Mesenchymal stem cell (in vitro differentiated cells and primary cell): Measurements from ENCODE around the gene DGKD.

Experiments used
- DNase-seq: peaks from one replicate; pipeline ENCODE4 v3.0.0-alpha.2; 2013
- H2AFZ ChIP-seq: one replicate; pipeline ENCODE4 v1.6.1; 2013; ENCODE audit warnings: low read depth, mild to moderate bottlenecking, control low read depth, inconsistent platforms, low read length, moderate library complexity
- H2AK5ac ChIP-seq: 2 replicates; pipeline ENCODE4 v1.6.1; 2013; ENCODE audit warnings: low read length, moderate library complexity, mild to moderate bottlenecking, inconsistent platforms; ENCODE audit not compliant: severe bottlenecking
- H2BK120ac ChIP-seq: one replicate; pipeline ENCODE4 v1.6.1; 2013; ENCODE audit warnings: low read depth, mild to moderate bottlenecking, inconsistent platforms, low read length, moderate library complexity
- H2BK12ac ChIP-seq, 2 experiments: one replicate each; pipeline ENCODE4 v1.6.1; 2013; ENCODE audit warnings: inconsistent platforms in 2 of 2, low read length in 2 of 2, mild to moderate bottlenecking in 2 of 2, moderate library complexity in 2 of 2, control low read depth in 1 of 2
- H2BK15ac ChIP-seq: one replicate; pipeline ENCODE4 v1.6.1; 2013; ENCODE audit warnings: mild to moderate bottlenecking, low read depth, inconsistent platforms; ENCODE audit not compliant: poor library complexity, severe bottlenecking
- H2BK5ac ChIP-seq: 2 replicates; pipeline ENCODE4 v1.6.1; 2013; ENCODE audit warnings: low read depth, mild to moderate bottlenecking, low read length, control low read depth, inconsistent platforms; ENCODE audit not compliant: poor library complexity, severe bottlenecking
- H3K14ac ChIP-seq, 2 experiments: one replicate each; pipeline ENCODE4 v1.6.1; 2013; ENCODE audit warnings: inconsistent platforms in 2 of 2, low read length in 2 of 2, control low read depth in 1 of 2, mild to moderate bottlenecking in 1 of 2, moderate library complexity in 1 of 2
- H3K18ac ChIP-seq, 2 experiments: one replicate each; pipeline ENCODE4 v1.6.1; 2013; ENCODE audit warnings: inconsistent platforms in 2 of 2, low read length in 2 of 2, control low read depth in 1 of 2, low read depth in 1 of 2, mild to moderate bottlenecking in 1 of 2
- H3K23ac ChIP-seq, 2 experiments: one replicate each; pipeline ENCODE4 v1.6.1; 2013; ENCODE audit warnings: inconsistent platforms in 2 of 2, low read length in 2 of 2, mild to moderate bottlenecking in 2 of 2, moderate library complexity in 2 of 2, control low read depth in 1 of 2
- H3K27ac ChIP-seq: 2 replicates; pipeline ENCODE4 v1.5.1; 2013; ENCODE audit warnings: mild to moderate bottlenecking, moderate library complexity, low read length, control low read depth, inconsistent platforms; ENCODE audit not compliant: poor library complexity, severe bottlenecking
- H3K27me3 ChIP-seq, 2 experiments: 2 replicates each; pipeline versions ENCODE4 v1.6.1 to v1.7.0; 2013; ENCODE audit warnings: low read length in 2 of 2, mild to moderate bottlenecking in 2 of 2, moderate library complexity in 2 of 2, control low read depth in 1 of 2, inconsistent platforms in 1 of 2; ENCODE audit not compliant: control insufficient read depth in 1 of 2, insufficient read depth in 1 of 2
- H3K36me3 ChIP-seq, 2 experiments: 2 replicates each; pipeline versions ENCODE4 v1.6.1 to v1.7.0; 2013; ENCODE audit warnings: low read length in 2 of 2, control low read depth in 1 of 2, inconsistent platforms in 1 of 2, low read depth in 1 of 2, mild to moderate bottlenecking in 1 of 2; ENCODE audit not compliant: insufficient read depth in 2 of 2, control insufficient read depth in 1 of 2
- H3K4ac ChIP-seq, 2 experiments: one replicate each; pipeline ENCODE4 v1.6.1; 2013; ENCODE audit warnings: inconsistent platforms in 2 of 2, low read length in 2 of 2, mild to moderate bottlenecking in 2 of 2, moderate library complexity in 2 of 2, control low read depth in 1 of 2, low read depth in 1 of 2
- H3K4me1 ChIP-seq: 2 replicates; pipeline ENCODE4 v1.6.1; 2013; ENCODE audit warnings: low read depth, low read length, control low read depth; ENCODE audit not compliant: control insufficient read depth, insufficient read depth
- H3K4me2 ChIP-seq: 2 replicates; pipeline ENCODE4 v1.6.1; 2013; ENCODE audit warnings: low read length, mild to moderate bottlenecking, inconsistent platforms; ENCODE audit not compliant: poor library complexity, severe bottlenecking
- H3K4me3 ChIP-seq, 2 experiments: 2 replicates each; pipeline versions ENCODE4 v1.5.1 to v1.7.0; 2013; ENCODE audit warnings: low read length in 2 of 2, mild to moderate bottlenecking in 2 of 2, control low read depth in 1 of 2, low read depth in 1 of 2; ENCODE audit not compliant: insufficient read depth in 1 of 2
- H3K79me1 ChIP-seq: replicated peaks from 2 replicates; pipeline ENCODE4 v1.6.1; 2013; ENCODE audit warnings: mild to moderate bottlenecking, control low read depth, low read length, inconsistent platforms; ENCODE audit not compliant: poor library complexity, severe bottlenecking
- H3K9ac ChIP-seq: 2 replicates; pipeline ENCODE4 v1.7.0; 2013; ENCODE audit warnings: mild to moderate bottlenecking, low read length, moderate library complexity
- H3K9me3 ChIP-seq: 2 replicates; pipeline ENCODE4 v1.7.0; 2013; ENCODE audit warnings: mild to moderate bottlenecking, low read length; ENCODE audit not compliant: control insufficient read depth
- H4K8ac ChIP-seq: one replicate; pipeline ENCODE4 v1.6.1; 2013; ENCODE audit warnings: inconsistent platforms, mild to moderate bottlenecking, low read length, moderate library complexity
- H4K91ac ChIP-seq: one replicate; pipeline ENCODE4 v1.6.1; 2013; ENCODE audit warnings: mild to moderate bottlenecking, low read length, inconsistent platforms
- WGBS: methylation state at CpG from one replicate; pipeline ENCODE4 v1.1.7; 2013; ENCODE audit warnings: mixed read lengths; 5-methylcytosine and 5-hydroxymethylcytosine counted together

The DGKD gene

DNA sequence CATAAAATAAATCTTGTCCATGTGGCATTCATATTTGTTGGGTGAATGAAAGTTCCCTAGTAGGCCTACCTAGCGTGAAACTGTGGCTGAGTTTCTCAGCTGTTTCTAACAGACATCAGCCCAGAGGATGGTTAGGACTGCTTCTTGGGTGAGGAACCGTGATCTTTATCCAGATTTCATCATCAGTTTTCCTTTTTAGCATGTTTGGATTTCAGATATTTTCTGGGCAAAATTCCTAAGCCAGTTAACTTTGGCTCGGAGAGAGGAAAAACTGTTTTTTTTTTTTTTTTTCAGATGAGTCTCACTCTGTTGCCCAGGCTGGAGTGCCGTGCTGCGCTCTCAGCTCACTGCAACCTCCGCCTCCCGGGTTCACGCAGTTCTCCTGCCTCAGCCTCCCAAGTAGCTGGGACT is 53.5 kb downstream of the DGKD start:
- H3K27ac ChIP-seq: no peak overlapping the region
- 98% methylated on average over 7 of the region's 8 CpGs for WGBS
- H2BK5ac ChIP-seq: no peak overlapping the region
- H3K4me3 ChIP-seq: no peak overlapping the region
- no peaks in the 10 kb centered on the region for H3K27me3 ChIP-seq
- DNase-seq: no peak
- H3K9ac ChIP-seq: peak overlapping the region; percentile 42
- H4K91ac ChIP-seq: no peak overlapping the region
- no peak overlapping the region for H3K23ac ChIP-seq
- H3K4me1 ChIP-seq: peaks cover 2% of the 10 kb centered on the region
- H3K18ac ChIP-seq: no peak overlapping the region
- no peak overlapping the region for H2BK120ac ChIP-seq
- no peak overlapping the region for H2BK12ac ChIP-seq
- H3K4ac ChIP-seq: no peak overlapping the region
- no peak overlapping the region for H3K14ac ChIP-seq
- peaks cover 4 to 9% of the 10 kb centered on the region in 2 experiments for H3K36me3 ChIP-seq
- H3K79me1 ChIP-seq: peaks cover 21% of the 10 kb centered on the region
- no peak overlapping the region for H3K4me2 ChIP-seq
- H4K8ac ChIP-seq: no peak overlapping the region
- H2AK5ac ChIP-seq: no peak overlapping the region
- H3K9me3 ChIP-seq: peaks cover 10% of the 10 kb centered on the region
- H2BK15ac ChIP-seq: no peak overlapping the region
- H2AFZ ChIP-seq: no peak overlapping the region

DNA sequence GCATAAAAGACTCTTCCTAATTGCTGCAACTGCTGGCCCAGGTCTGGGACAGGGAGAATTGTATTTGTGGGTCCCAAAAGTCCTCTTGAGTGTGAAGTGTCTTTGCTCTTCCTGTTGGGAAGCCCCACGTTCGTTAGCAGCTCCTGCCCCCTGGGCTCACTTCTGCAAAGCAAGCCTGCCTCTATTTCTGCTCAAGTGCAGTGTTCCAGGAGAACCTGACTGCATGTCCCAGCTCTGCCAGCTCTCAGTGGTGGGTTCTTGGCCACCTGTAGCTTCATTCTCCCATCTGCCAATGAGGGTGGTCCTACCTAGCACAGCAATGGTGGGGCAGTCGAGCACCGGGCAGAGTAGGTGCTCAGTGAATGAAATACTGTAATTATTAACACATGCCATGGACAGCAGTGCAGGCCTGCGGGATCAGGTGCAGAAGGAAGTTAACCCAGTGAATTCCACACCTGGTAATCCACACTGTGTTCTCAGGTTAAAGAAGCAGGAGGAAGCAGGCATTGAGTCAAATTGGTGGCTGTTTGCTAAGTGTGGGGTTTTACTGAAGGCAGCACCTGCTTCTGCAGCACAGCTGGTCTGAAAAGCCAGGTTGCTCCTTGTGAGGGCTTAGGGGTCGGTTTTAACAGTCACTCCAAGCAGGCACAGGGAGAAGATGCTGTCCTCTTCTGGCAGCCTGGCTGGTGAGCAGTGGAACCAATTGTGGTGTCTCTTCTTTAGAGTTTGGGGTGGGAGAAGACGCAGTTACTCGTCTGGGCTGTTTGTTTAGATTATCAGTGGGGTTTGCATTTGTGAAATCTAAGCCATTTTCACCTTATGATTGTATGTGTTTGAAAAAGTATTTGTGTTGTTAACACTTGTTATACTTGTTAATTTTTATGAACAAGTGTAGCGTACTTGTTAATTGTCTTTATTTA is 54.3 kb downstream of the DGKD start:
- H4K8ac ChIP-seq: no peak overlapping the region
- H3K23ac ChIP-seq: no peak overlapping the region
- H3K27me3 ChIP-seq: no peaks in the 10 kb centered on the region
- H2BK15ac ChIP-seq: no peak overlapping the region
- peaks cover 18% of the 10 kb centered on the region for H3K79me1 ChIP-seq
- no peak overlapping the region for H4K91ac ChIP-seq
- H3K4me1 ChIP-seq: peaks cover 5% of the 10 kb centered on the region
- H3K14ac ChIP-seq: no peak overlapping the region
- no peak overlapping the region for H3K4me2 ChIP-seq
- H2AFZ ChIP-seq: no peak overlapping the region
- no peak overlapping the region for H2BK5ac ChIP-seq
- H3K4me3 ChIP-seq: no peak overlapping the region
- H2AK5ac ChIP-seq: no peak overlapping the region
- WGBS: 80% methylated on average over 9 of the region's 9 CpGs
- no peak overlapping the region for H3K4ac ChIP-seq
- H2BK120ac ChIP-seq: no peak overlapping the region
- peaks cover 10% of the 10 kb centered on the region for H3K9me3 ChIP-seq
- H3K27ac ChIP-seq: no peak overlapping the region
- no peak overlapping the region for H3K18ac ChIP-seq
- H3K36me3 ChIP-seq: peaks cover 4 to 9% of the 10 kb centered on the region in 2 experiments
- H2BK12ac ChIP-seq: no peak overlapping the region
- DNase-seq: no peak
- no peak overlapping the region for H3K9ac ChIP-seq

DNA sequence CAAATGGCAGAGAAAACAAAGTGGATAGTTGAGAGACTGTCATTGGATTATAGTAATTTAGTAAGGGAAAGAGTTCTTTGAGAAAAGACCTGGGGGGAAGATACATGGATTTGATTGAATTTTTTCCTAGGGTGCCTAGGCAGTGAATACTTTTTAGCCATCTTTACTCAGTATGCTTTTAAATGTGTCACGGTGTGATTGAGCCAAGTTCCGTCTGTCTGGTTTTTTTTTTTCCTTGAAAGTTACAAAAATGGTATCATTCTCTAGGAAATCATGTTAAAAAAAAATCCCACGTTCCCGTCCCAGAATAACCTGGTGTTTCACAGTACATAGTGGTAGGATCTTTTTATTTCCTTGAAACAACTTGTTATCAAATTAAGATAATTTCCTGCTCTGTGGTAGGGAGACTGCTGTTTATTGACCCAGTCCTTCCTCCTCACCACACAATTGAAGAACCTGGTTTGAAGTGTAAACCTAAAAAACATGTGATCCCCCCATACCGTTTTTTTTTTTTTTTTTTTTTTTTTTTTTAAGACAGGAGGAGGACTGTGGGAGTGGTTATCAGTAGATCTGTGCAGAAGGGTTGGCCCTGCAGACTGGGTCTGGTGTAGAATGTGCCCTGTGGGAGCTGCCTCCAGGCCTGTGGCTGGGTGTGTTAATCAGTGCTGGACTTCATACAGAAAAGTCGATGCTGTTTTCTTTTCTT is 55.1 kb downstream of the DGKD start:
- Histone ChIP-seq H3K4me2 (no peak overlapping the region), H3K14ac (no peak overlapping the region), H4K8ac (no peak overlapping the region), H3K23ac (no peak overlapping the region), H3K9ac (no peak overlapping the region), H2AK5ac (no peak overlapping the region), H3K18ac (no peak overlapping the region), H2BK120ac (no peak overlapping the region), H3K79me1 (peaks cover 18% of the 10 kb centered on the region), H3K27me3 (no peaks in the 10 kb centered on the region), H3K9me3 (peaks cover 10% of the 10 kb centered on the region), H2BK5ac (no peak overlapping the region), H3K4me1 (peaks cover 10% of the 10 kb centered on the region), H2AFZ (no peak overlapping the region), H3K36me3 (peaks cover 4 to 9% of the 10 kb centered on the region in 2 experiments), H3K4me3 (no peak overlapping the region), H2BK15ac (no peak overlapping the region), H2BK12ac (no peak overlapping the region), H4K91ac (no peak overlapping the region), H3K27ac (no peak overlapping the region), H3K4ac (no peak overlapping the region)
- WGBS: 100% methylated on average over 2 of the region's 6 CpGs
- no peak for DNase-seq

DNA sequence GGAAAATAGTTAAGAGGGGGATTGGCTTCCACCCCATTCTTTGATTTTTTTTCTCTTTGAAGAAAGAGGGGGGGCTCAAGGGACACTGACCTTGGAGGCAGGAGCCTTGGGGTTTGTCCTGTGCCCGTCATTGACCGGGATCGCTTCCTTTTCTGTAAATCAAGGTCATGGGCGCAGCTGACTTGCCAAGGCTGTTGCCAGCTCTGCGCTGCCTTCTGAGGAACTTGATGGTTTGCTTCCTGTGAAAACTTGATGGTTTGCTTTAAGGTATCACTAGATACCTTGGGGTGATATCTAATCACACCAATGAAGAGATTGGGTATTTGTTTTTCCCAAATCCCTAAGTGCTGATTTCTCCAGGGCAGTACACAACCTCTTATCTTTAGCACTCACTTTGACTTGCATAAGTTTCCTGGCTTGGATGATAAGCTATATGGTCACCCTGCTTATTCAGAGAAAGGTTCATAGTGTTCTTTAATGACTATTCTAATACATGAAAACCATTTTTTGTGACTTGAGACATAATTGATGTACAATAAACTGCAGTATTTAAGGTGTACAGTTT is 56.0 kb downstream of the DGKD start:
- no peak overlapping the region for H3K4me2 ChIP-seq
- 98% methylated on average over 5 of the region's 5 CpGs for WGBS
- no peak overlapping the region for H2AFZ ChIP-seq
- no peaks in the 10 kb centered on the region for H3K27me3 ChIP-seq
- no peak overlapping the region for H4K91ac ChIP-seq
- H3K23ac ChIP-seq: no peak overlapping the region
- peaks cover 17% of the 10 kb centered on the region for H3K4me1 ChIP-seq
- no peak overlapping the region for H3K4ac ChIP-seq
- H3K36me3 ChIP-seq: peaks cover 4 to 6% of the 10 kb centered on the region in 2 experiments
- no peak overlapping the region for H2BK5ac ChIP-seq
- no peak overlapping the region for H3K27ac ChIP-seq
- no peak overlapping the region for H3K14ac ChIP-seq
- no peak overlapping the region for H2AK5ac ChIP-seq
- H3K4me3 ChIP-seq: no peak overlapping the region
- no peak overlapping the region for H3K18ac ChIP-seq
- H3K9me3 ChIP-seq: peaks cover 10% of the 10 kb centered on the region
- no peak for DNase-seq
- no peak overlapping the region for H2BK15ac ChIP-seq
- no peak overlapping the region for H4K8ac ChIP-seq
- H2BK120ac ChIP-seq: peak overlapping the region; percentile 73
- no peak overlapping the region for H3K9ac ChIP-seq
- H2BK12ac ChIP-seq: no peak overlapping the region
- peaks cover 15% of the 10 kb centered on the region for H3K79me1 ChIP-seq
